ENCODE data around the gene ATP2B1.
"Not testable (repeated sequence)": the region's sequence is repeated elsewhere in the genome, so short reads cannot be mapped to it uniquely, and the experiment has no call there.

The ATP2B1 gene

DNA sequence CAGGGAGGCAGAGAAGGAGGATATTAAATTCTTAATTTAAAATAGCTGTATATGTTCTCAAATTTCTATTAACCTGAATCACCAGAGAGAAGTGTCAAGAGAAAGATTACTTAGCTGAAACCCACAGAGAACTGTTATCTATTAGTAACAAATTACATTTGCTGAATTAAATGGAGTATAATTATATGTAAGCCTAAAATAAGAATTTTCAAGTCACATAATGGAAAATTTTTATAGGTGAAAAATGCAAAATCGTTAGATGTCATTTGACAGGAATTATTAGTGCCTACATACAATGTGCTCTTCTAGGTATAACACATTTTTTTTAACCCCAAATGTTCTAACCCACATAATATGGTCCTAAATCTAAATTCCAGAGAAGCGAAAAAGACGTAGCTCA is 4.1 kb upstream of the ATP2B1 start:
- DNase-seq (ENCODE audit: low spot score) = no peak

GRCh38 chr12:89710873-89711750 is 2.5 kb upstream of the ATP2B1 start:
- DNase-seq (ENCODE audit: low spot score) = peak; percentile 39

DNA sequence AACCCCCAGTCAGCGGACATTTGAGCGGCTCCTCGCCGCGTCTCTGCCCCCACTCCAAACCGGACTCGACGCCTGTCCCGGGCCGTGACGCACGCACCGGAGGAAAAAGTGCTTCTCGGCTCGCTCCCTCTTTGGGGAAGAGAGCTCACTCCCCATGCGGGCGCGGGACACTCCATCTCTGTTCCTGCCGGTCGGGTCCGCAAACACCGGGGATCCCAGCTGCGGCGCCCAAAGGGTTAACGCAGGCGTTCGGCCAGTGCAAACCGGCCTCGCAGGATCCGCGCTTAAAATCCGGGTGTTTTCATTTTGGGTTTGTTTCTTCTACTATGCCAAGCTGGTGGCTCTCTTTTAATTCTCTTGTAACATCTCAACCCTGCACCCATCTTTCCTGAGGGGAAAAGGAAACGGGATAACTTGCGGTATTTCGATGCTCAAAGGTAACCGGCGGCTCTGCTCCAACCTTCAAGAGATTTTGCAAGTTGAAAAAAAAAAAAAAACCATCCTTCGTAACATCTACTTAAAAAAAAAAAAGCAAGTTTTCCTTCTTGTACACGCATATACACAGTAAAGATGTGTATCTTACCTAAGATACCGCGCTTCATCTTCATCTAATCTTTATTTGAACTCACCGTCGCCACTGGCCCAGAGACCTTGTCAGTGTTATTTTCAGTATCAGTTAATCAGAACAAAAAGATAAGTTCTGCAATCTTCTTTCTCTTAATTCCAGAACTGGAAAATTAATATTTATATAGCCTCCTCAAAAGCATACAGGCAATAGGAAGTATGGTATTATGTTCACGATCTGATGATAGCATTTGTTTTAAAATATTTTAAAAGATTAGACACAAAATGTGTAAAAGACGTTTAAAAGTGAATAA is 1.6 kb upstream of the ATP2B1 start:
- DNase-seq (ENCODE audit: low spot score) = no peak

DNA sequence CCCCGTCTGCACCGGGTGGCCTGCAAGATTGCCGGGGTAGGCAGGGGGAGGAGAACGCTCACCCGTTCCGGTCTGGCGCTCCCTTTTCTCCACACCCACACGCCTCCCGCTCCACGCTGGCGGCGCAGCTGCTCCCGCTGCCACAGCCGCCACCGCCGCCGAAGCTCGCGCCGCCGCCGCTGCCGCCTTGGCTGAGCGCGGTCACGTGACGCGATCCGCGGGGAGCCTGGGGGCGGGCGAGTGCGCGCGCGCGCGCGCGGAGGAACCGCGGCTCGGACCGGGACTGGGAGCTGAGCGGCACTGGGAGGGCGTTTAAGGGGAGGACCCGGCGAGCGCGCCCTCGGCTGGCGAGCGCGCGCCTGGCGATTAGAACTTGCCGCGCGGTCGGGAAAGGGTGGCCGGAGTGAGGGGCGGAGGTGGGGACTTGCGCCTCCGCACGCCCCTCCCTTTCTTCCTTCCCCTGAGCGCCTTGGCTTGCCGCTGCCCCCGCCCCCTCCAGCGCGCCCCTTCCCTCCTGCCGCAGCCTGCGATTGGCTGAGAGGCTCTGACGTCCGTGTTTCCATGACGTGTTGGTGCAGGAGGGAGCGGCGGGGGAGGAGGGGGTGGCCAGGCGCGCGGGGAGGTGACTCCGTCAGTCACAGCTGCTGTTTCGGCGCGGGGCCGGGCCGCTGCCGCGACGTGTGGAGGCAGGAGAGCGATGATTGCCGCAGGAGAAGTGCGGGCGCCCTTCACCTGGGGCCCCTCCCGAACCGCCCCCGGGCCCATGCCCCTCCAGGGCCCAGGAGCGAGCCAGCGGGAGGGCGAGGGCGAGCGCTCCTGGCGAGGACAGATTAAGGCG is 738 bp upstream of the ATP2B1 start:
- peak; percentile 97 for DNase-seq (ENCODE audit: low spot score)

GRCh38 chr12:89707703-89708564 is 704 bp downstream of the ATP2B1 start:
- no peak for DNase-seq (ENCODE audit: low spot score)

DNA sequence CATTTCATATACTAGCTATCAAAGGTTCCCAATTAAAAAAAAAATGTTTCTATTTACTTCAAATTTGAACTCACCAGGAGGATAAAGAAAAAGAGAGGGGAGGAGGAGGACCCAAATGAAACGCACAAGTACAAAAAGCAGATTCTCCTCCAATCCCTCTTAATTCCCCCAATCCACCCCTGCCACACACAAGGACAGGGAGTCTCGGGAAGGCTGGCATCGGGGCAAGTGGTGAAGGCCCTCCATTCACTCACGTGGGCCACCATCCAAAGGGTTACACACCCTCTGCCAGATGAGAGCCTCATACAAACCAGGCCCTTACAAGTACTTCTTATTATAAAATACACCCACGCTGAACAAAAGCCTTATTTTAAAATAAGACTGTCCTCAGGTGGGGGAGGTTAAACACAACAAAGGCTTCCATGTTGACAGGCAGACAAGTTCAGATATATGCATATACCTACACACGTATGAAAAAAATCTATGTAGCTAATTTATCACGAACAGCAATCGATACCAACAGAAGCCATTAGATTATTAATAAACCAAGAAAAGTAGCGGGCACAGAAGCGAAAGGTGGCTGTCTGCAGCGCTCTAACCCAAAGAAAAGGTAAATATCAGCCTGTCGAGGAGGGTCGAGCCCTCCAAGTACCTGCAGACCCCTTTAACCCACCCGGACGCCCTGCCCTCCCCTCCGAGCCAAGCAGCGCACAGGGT is 1.5 kb downstream of the ATP2B1 start:
- DNase-seq (ENCODE audit: low spot score) = peak; percentile 69

- DNase-seq (ENCODE audit: low spot score) = no peak
These were observed 2.1 kb downstream of the ATP2B1 start for GRCh38 chr12:89706551-89706950.

DNA sequence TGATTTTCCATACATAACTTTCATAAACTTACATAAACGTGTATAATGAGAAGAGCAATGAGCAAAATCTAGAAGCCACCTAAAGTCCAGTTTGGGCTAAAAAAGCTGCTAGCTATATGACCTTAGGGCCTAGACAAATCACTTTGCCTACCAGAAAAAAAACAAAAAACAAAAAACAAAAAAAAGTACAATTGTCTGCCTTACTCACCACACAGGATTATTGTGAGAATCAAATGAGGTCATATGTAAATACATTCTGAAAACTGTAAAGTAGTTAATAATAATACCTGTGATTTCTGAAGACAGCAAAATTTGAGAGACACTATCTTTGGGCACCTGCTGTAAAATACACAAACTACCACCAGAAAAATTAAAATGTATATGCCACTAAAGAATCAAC is 4.2 kb downstream of the ATP2B1 start:
- DNase-seq (ENCODE audit: low spot score) = no peak

- no peak for DNase-seq (ENCODE audit: low spot score)
These were observed 4.9 kb downstream of the ATP2B1 start for GRCh38 chr12:89703768-89704167.

GRCh38 chr12:89702503-89702902 is 6.1 kb downstream of the ATP2B1 start:
- DNase-seq (ENCODE audit: low spot score) = no peak

GRCh38 chr12:89701606-89702206 is 6.9 kb downstream of the ATP2B1 start:
- no peak for DNase-seq (ENCODE audit: low spot score)

DNA sequence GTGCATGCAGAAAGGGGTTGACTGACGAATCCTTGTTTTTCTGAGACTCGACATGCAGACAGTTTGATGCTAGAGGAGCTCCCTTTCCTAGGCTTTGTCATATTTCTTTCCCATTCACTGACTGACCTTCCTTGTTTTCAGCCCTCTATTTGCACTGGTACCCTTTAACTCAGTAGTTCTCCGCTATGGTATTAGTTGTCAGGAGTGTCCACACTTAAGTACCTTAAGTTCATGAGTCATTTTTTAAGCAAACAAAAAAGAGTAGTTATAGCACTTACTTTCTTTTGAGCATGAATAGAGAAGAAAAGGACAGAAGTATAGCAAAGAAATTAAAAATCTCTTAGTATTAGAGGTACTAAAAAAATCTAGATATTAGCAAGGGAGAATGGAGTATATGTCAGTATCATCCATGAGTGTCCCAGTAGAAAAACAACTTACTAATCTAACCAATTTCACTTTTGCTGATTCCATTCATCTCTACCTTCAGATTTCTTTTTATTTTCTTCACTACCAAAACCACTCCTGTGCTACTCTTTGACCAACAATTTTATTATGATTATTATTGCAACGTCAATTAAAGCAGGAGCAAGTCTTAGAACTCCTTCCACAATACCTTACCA is 8.3 kb downstream of the ATP2B1 start:
- DNase-seq (ENCODE audit: low spot score) = no peak

- DNase-seq (ENCODE audit: low spot score) = no peak
These were observed 10.0 kb downstream of the ATP2B1 start for GRCh38 chr12:89698607-89699006.

GRCh38 chr12:89697728-89698127 is 10.9 kb downstream of the ATP2B1 start:
- not testable (repeated sequence) for DNase-seq (ENCODE audit: low spot score)

DNA sequence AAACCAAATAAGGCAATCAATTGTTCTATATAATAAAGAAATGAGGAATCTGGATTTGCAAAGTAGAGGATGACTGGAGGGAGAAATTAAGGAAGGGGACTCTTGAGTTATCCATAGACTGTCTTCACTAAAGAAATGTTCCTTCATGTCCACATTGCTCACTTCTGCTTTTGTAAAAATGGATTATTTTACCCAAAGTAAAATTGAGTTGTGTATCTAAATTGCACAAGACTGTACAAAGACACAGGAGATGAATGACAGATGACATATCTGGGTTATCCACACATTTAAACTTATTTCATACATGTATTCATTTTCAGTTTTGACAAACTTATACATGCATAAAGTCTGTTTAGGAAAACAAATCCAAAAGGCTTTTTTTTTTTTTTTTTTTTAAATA is 11.3 kb downstream of the ATP2B1 start:
- no peak for DNase-seq (ENCODE audit: low spot score)

- no peak for DNase-seq (ENCODE audit: low spot score)
These were observed 12.8 kb downstream of the ATP2B1 start for GRCh38 chr12:89695830-89696229.

GRCh38 chr12:89695100-89695499 is 13.5 kb downstream of the ATP2B1 start:
- DNase-seq (ENCODE audit: low spot score) = no peak

DNA sequence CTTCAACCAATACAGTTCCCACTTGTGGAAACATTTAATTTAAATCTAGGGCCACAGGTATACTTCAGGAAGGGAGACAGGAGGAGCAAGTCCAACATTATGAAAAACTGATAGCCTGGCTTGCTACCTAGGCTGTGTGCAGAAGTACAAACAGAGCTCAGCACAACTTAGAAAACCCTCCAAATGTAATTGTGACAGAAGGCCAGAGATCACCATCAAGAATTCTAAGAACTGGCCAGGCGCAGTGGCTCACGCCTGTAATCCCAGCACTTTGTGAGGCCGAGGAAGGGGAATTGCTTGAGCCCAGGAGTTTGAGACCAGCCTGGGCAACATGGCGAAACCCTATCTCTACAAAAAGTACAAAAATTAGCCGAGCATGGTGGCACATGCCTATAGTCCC is 14.1 kb downstream of the ATP2B1 start:
- no peak for DNase-seq (ENCODE audit: low spot score)

DNA sequence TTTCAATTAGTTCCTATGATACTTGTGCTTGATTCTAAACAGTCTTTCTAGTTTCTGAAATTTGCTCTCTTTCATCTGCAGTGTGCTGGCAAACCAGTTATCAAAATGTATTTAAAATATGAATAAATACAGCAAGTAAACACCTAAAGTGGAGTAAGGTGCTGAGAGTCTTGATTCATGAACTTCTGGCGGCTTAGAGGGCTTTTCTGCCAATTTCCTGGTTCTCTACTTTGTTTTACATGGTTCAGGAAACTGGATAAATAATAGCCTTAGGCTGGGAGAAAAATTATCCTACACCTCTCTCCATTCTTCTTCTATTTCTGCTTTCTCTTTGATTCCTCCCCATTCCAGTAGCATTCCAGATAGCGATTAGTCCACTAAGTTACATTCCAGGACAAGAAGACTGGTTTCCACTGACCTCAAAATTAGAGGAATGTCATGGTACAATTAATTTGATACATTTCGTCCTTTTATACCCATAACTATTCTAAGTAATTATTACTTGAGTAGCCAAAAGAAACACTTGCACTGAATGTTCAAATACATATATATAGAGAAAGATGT is 14.9 kb downstream of the ATP2B1 start:
- no peak for DNase-seq (ENCODE audit: low spot score)
